DMS 273 (cell line): ENCODE measurements around the gene DLGAP1.
"Not testable (repeated sequence)": the region's sequence is repeated elsewhere in the genome, so short reads cannot be mapped to it uniquely, and the experiment has no call there.

ENCODE experiments used
- DNase-seq: peaks from one replicate; lab custom pipeline; 2025; ENCODE audit not compliant: unreplicated experiment; lab: John Stamatoyannopoulos, UW

The DLGAP1 gene

DNA sequence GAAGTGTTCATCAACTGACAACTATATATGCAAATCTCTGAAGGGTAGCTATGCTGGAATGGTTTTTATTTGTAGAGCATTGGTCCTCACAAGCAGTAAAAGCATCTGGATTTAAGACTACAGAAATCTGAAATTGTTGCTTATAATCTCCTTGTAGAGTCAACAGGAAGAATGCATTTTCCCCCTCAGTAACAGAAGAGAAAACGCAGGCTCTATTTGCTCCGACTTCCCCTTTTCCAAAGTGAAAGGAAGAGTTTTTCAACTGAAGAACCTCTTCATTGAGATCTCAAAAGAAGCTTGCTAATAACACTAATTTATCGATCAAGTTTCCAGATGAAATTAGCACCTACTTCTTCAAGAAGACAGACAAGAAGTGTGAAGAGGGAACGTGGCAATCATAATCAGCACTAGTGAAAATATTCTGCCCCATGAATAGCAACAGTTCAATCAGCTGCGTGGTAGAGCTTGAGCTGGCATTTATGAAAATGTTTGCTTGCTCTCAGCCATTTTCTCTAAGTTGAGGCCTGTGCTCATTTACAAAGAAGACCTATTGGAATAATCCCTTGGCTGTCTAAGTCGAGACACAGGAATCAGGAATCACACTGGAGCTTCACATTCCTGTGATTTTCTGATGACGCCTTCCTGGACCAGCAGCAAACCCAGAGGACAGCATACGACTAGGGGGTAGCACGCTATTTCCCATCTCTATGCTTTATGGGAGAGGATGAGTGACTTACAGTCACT, 961.4 kb downstream of the DLGAP1 start:
- no peak for DNase-seq

- DNase-seq: no peak
Measured at GRCh38 chr18:3492721-3493120, 962.4 kb downstream of the DLGAP1 start.

DNA sequence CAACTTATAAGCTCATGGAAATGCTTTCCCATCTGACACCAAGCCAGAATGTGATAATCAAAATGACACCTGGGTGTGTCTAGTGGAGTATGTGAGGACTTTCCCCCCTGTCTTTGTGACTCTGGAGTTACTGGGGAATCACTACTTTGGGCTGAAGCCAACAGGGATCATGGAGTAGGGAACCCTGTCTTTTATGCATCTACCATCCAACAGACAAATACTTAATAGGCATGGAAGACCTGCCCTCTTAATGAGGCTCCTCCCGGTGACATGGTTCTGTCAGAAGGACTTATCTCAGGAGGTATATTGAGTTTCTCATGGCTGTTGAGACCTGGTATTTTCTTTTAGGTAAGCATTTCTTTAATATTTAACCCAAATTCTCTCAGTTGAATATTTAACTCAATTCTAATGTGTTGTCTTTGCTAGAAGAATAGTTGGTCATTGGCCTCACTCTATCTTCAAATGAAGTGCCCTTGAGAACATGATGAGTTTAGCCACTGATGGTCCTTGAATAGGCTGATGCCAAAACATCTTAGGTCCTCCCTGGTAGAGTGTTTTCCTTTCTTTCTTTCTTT, 963.0 kb downstream of the DLGAP1 start:
- no peak for DNase-seq

DNA sequence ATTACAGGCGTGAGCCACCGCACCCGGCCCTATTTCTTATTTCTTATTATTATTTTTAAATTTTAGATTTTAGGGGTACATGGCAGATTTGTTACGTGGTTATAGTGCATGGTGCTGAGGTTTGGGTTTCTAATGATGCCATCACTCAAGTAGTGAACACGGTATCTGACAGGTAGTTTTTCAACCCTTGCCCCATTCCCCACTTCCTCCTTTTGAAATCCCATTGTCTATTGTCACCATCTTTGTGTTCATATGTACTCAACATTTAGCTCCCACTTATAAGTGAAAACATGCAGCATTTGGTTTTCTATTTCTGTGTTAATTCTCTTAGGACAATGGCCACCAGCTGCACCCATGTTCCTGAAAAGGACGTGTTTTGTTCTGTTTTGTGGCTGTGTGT, 965.6 kb downstream of the DLGAP1 start:
- DNase-seq: no peak

- DNase-seq: no peak
Measured at GRCh38 chr18:3486512-3486911, 968.6 kb downstream of the DLGAP1 start.

- no peak for DNase-seq
Measured at GRCh38 chr18:3485153-3486149, 969.7 kb downstream of the DLGAP1 start.

GRCh38 chr18:3482258-3482657, 972.8 kb downstream of the DLGAP1 start:
- DNase-seq: no peak

GRCh38 chr18:3481696-3482210, 973.4 kb downstream of the DLGAP1 start:
- peak; percentile 84 for DNase-seq

GRCh38 chr18:3480827-3481573, 974.1 kb downstream of the DLGAP1 start:
- DNase-seq: no peak

GRCh38 chr18:3479978-3480509, 975.1 kb downstream of the DLGAP1 start:
- DNase-seq: no peak

- no peak for DNase-seq
Measured at GRCh38 chr18:3478262-3478978, 976.7 kb downstream of the DLGAP1 start.

- DNase-seq: no peak
Measured at GRCh38 chr18:3472681-3473544, 982.2 kb downstream of the DLGAP1 start.

DNA sequence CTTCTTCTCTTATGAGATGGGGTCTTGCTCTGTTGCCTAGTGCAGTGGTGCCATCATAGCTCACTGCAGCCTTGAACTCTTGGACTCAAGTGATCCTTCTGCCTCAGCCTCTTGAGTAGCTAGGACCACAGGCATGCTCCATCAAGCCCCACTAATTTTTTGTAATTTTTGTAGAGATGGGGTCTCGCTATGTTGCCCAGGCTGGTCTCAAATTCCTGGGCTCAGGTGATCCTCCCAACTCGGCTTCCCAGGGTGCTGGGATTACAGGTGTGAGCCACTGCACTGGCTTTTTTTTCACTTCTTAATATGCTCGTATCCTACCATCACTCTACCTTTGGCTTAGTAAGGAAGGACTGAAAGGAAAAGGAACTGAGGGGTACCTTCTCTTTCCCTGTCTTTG, 983.0 kb downstream of the DLGAP1 start:
- DNase-seq: not testable (repeated sequence)

- no peak for DNase-seq
Measured at GRCh38 chr18:3471141-3471648, 983.9 kb downstream of the DLGAP1 start.

- no peak for DNase-seq
Measured at GRCh38 chr18:3468833-3469232, 986.3 kb downstream of the DLGAP1 start.

DNA sequence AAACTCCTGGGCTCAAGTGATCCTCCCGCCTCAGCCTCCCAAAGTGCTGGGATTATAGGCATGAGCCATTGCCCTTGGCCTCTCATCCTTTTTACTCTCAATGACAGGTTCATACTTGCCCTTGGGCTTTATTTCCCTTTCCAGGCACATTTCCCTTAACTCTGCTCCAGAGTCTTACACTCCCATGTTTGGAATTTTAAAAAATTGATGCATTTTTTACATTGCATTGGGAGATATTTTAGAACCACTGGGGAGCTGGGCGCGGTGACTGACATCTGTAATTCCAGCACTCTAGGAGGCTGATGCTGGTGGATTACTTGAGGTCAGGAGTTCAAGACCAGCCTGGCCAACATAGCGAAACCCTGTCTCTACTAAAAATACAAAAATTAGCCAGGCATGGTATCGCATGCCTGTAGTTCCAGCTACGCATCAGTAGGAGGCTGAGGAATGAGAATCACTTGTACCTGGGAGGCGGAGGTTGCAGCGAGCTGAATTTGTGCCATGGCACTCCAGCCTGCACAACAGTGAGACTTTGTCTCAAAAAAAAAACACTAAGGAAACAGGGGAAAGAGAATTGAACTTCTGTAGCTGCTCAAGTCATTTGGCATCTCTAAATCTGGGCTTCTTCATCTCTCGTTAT, 986.9 kb downstream of the DLGAP1 start:
- no peak for DNase-seq

- no peak for DNase-seq
Measured at GRCh38 chr18:3466872-3467271, 988.2 kb downstream of the DLGAP1 start.

DNA sequence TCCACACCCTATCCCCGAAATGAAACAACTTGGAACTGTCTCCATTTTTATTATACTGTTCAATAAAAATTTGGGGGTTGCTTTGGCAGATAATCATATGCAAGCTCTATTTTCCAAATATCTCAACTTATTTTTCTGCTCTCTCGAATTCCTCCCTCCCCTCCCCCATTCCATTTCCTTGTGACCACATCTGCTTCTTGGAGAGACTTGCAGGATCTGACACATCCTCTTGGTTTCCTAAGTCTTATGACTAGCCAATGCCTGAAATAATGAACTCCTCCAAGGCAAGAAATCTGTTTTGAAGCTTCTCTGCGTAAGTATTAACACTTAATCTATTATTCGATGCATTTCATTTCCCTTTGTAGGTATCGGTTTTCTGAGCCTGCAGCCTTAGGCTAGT, 989.1 kb downstream of the DLGAP1 start:
- no peak for DNase-seq
